Measurements from ENCODE around the gene PYGO2.

The PYGO2 gene

GRCh38 chr1:154955039-154955717, 6.4 kb downstream of the PYGO2 start:
- Histone ChIP-seq H3K9me3 (ENCODE audit: control insufficient read depth, insufficient read depth, low read length) (no peaks in the 10 kb centered on the region), H3K9ac (ENCODE audit: low read depth, low read length) (peak overlapping the region; percentile 64), H3K36me3 (ENCODE audit: insufficient read depth, low read length) (no peaks in the 10 kb centered on the region), H3K4me1 (ENCODE audit: insufficient read depth, low read length) (peaks cover 12% of the 10 kb centered on the region)

GRCh38 chr1:154954541-154954940, 7.0 kb downstream of the PYGO2 start:
- Histone ChIP-seq H3K4me1 (ENCODE audit: insufficient read depth, low read length) (peaks cover 12% of the 10 kb centered on the region), H3K9ac (ENCODE audit: low read depth, low read length) (no peak overlapping the region), H3K36me3 (ENCODE audit: insufficient read depth, low read length) (no peaks in the 10 kb centered on the region), H3K9me3 (ENCODE audit: control insufficient read depth, insufficient read depth, low read length) (no peaks in the 10 kb centered on the region)

DNA sequence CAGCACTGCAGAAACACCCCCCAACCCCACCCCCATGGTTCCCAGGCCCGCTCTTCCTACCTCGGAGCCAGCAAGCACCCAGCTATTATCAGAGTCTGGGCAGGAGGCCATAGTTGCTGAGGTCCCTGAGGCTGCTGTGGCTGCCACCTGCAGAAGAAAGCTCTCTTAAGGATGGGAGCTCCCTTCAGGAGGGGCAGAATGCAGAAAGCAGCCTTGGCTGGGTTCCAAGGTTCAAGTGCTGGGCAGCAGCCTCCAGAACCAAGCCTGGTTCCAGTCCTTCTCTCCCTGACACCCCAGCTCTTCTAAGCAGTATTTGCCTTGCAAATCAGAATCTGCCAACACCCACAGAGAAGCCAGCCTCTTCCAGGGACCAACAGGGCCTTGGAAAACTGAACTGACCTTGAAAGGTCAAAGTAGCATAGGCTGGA, 8.0 kb downstream of the PYGO2 start:
- Histone ChIP-seq H3K4me1 (ENCODE audit: insufficient read depth, low read length) (peaks cover 12% of the 10 kb centered on the region), H3K9ac (ENCODE audit: low read depth, low read length) (no peak overlapping the region), H3K36me3 (ENCODE audit: insufficient read depth, low read length) (no peaks in the 10 kb centered on the region)

DNA sequence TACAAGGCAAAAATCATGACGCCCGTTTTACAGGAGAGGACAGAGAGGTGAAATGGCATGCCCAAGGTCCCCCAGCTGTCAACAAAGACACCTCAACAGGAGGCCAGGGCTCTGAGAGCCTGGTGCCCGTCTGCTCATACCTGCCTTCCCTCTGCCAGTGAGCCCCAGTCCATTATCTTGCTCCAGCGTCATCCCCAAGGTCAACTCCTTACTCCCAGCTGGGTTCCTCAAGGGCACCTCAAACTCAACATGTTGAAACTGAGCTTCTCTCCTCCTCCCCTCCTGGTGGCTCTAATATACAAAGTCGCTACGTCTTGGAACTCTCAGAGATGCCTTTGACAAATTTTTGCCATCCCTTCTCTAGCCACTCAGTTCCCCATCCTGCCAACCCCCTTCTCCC, 8.9 kb downstream of the PYGO2 start:
- peaks cover 12% of the 10 kb centered on the region for H3K4me1 ChIP-seq (ENCODE audit: insufficient read depth, low read length)
- no peaks in the 10 kb centered on the region for H3K9me3 ChIP-seq (ENCODE audit: control insufficient read depth, insufficient read depth, low read length)
- no peak overlapping the region for H3K9ac ChIP-seq (ENCODE audit: low read depth, low read length)
- H3K36me3 ChIP-seq (ENCODE audit: insufficient read depth, low read length): no peaks in the 10 kb centered on the region

More for the DNA sequence above, 8.0 kb downstream of the PYGO2 start:
- no peaks in the 10 kb centered on the region for H3K9me3 ChIP-seq (ENCODE audit: control insufficient read depth, insufficient read depth, low read length)

DNA sequence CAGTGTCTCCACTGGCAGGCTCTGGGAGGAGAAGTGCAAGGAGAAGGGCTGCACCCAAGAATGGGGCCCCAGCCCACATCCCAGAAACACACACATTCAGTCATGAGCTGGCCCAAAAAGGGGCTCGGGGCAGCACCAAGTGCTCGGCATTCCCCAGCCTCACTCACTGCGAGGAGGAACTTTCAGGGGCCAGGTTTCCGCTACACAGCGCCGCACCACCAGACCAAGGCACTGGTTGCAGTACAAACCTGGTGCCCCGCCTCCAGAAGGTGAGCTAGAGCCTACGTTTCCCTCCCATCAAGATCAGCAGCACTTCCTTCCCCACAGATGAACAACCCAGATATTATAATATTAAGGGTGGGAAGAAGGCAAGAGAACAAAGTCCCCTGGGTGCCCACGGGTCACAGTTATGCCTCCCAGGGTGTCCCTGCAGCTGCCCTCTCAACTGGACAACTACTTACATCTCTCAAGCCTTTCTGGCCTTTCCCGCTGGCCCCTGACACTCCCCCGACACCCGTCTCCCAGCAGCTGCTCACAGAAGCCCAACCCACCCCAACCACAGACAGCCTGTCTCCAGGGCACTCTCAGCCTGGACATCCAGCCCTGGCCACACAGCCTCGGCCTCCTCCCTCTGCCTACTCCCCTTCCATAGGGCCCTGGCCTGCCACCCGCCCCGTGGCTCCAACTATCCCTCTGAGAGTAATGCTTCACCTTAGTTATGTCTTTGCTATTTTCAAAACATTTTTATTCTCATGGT, 9.5 kb downstream of the PYGO2 start:
- Histone ChIP-seq H3K36me3 (ENCODE audit: insufficient read depth, low read length) (no peaks in the 10 kb centered on the region), H3K9me3 (ENCODE audit: control insufficient read depth, insufficient read depth, low read length) (no peaks in the 10 kb centered on the region), H3K9ac (ENCODE audit: low read depth, low read length) (no peak overlapping the region), H3K4me1 (ENCODE audit: insufficient read depth, low read length) (peaks cover 9% of the 10 kb centered on the region)

DNA sequence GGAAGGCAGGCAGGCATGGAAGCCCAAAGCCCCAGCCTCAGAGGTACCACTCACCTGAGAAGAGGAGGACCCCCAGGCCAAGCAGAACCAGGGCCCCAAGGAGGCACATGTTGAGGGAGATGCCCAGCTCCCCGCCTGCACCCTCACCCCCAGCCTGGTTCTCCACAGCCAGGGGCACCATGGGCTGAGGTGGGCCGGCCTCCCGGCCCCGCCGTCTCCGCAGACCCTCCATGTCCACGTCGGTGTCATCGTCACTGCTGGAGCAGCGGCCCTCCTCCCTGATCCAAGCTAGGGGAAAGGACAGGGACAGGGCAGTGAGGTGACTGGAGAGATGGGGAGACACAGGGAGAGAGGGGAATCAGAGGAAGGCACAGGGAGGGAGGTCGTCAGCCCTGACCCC, 13.5 kb downstream of the PYGO2 start:
- no peaks in the 10 kb centered on the region for H3K4me1 ChIP-seq (ENCODE audit: insufficient read depth, low read length)
- H3K9ac ChIP-seq (ENCODE audit: low read depth, low read length): no peak overlapping the region
- no peaks in the 10 kb centered on the region for H3K36me3 ChIP-seq (ENCODE audit: insufficient read depth, low read length)
- no peaks in the 10 kb centered on the region for H3K9me3 ChIP-seq (ENCODE audit: control insufficient read depth, insufficient read depth, low read length)

GRCh38 chr1:154945962-154946850, 15.4 kb downstream of the PYGO2 start:
- Histone ChIP-seq H3K36me3 (ENCODE audit: insufficient read depth, low read length) (no peaks in the 10 kb centered on the region), H3K9me3 (ENCODE audit: control insufficient read depth, insufficient read depth, low read length) (no peaks in the 10 kb centered on the region), H3K4me1 (ENCODE audit: insufficient read depth, low read length) (peaks cover 2% of the 10 kb centered on the region; the same call in 1 of the 2 replicates), H3K9ac (ENCODE audit: low read depth, low read length) (no peak overlapping the region)

DNA sequence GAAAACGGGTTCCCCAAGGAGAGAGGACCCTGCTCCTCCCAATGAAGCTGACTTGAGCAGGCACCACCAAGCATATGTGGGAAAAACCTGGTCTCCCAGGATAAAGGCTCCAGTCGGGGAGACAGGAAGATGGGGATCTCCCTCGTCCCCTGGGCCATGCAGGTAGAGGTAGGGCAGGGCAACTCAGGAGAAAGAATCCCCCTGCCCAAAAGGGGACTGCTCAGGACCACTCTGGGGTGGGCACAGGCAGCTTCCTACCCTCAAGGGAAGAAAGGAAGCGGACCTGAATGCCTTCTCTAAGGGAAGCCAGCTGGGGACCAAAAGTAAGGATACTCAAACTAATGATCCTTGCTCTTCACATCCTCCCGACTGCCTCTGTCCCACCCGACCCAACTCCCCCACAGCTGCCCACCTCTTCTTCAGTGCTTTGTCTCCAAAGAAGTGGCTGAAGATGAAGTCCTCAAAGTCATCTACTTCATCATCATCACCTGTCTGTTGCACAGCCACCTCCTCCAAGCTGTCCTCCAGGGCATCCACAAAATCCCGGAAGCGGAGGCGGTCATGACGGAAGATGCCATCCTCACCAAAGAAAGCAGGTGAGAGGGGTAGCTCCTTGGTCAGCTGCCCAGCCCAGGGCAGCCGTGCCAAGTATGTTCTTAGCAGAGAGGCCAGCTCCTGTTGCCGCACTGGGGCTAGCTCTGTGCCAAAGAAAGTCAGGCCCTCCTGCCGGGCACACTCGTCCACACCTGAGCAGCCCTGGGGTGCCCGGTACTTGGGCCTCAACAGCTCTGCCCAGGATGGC, 16.2 kb downstream of the PYGO2 start:
- no peaks in the 10 kb centered on the region for H3K36me3 ChIP-seq (ENCODE audit: insufficient read depth, low read length)
- no peaks in the 10 kb centered on the region for H3K9me3 ChIP-seq (ENCODE audit: control insufficient read depth, insufficient read depth, low read length)
- H3K4me1 ChIP-seq (ENCODE audit: insufficient read depth, low read length): peaks cover 10% of the 10 kb centered on the region
- H3K9ac ChIP-seq (ENCODE audit: low read depth, low read length): no peak overlapping the region

- Histone ChIP-seq H3K4me1 (ENCODE audit: insufficient read depth, low read length) (peaks cover 14% of the 10 kb centered on the region), H3K36me3 (ENCODE audit: insufficient read depth, low read length) (no peaks in the 10 kb centered on the region), H3K9me3 (ENCODE audit: control insufficient read depth, insufficient read depth, low read length) (no peaks in the 10 kb centered on the region), H3K9ac (ENCODE audit: low read depth, low read length) (no peak overlapping the region)
These were observed 17.0 kb downstream of the PYGO2 start for GRCh38 chr1:154944401-154945159.

DNA sequence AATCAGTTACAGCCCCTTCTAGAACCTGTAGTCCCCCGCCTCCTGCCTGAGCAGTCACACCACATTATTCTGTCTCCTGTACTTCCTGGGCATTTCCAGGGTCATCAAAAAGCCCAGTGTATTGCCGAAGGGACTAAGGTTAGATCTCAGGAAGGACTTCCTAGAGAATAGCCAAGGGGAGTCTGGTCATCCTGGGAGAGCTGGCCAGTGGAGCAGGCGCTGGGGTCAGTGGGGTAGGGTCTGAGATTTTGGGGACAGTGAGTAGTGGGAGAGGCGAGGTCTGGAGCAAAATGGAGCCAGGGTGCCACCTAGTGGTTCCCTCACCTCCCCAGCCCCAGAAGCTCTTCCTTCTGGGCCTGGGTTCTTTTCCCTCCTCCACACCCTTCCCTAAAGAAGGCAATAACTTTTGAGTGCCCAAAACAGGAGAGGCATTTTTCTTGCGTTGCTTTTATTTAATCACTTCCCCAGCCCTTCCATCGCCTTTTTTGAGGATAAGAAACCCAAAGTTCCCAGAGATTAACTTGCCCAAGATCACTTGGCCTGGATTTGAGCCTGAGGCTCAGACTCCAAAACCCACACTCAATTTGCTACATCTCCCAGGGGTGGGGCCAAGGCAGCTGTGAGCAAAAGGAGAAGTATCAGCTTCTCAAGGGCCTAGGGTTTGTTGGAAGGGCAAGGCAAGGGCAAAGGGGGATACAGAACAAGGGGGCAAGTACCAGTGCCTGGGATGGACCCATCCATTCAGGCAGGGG, 17.8 kb downstream of the PYGO2 start:
- H3K9ac ChIP-seq (ENCODE audit: low read depth, low read length): no peak overlapping the region
- no peaks in the 10 kb centered on the region for H3K36me3 ChIP-seq (ENCODE audit: insufficient read depth, low read length)
- H3K4me1 ChIP-seq (ENCODE audit: insufficient read depth, low read length): peaks cover 14% of the 10 kb centered on the region
- H3K9me3 ChIP-seq (ENCODE audit: control insufficient read depth, insufficient read depth, low read length): no peaks in the 10 kb centered on the region

DNA sequence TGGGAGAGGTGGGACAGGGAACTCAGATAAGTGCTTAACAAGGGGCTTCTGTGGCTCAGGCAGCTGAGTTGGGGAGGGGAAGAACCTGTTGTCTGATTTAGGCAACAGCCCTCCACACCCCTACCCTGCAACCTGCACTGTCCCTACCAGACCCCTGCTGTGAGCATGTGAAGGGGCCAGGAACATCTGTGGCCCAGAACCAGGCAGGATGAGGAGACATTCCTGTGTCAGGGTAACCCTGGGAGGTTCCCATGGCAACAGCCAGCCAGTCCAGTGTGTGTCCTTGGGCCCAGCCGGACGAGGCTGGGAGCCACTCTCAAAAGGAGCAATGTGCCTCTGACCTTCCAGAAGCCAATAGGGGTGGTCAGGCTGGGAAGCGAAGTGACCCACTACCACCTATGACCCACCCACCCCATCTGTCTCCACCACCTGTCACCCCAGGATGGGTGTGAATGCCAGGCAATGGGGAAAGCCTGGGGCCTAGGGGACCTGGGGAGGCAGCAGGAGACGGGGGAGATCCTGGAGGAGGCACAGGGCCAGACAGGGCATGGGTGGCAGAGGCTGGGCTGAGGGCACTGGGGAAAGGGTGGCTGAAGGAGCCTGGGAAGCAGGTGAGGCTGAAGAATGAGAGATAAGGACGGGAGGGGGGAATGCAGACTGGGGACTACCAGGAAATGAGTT, 20.1 kb downstream of the PYGO2 start:
- Histone ChIP-seq H3K4me1 (ENCODE audit: insufficient read depth, low read length) (peaks cover 14% of the 10 kb centered on the region), H3K9ac (ENCODE audit: low read depth, low read length) (no peak overlapping the region), H3K36me3 (ENCODE audit: insufficient read depth, low read length) (no peaks in the 10 kb centered on the region)

DNA sequence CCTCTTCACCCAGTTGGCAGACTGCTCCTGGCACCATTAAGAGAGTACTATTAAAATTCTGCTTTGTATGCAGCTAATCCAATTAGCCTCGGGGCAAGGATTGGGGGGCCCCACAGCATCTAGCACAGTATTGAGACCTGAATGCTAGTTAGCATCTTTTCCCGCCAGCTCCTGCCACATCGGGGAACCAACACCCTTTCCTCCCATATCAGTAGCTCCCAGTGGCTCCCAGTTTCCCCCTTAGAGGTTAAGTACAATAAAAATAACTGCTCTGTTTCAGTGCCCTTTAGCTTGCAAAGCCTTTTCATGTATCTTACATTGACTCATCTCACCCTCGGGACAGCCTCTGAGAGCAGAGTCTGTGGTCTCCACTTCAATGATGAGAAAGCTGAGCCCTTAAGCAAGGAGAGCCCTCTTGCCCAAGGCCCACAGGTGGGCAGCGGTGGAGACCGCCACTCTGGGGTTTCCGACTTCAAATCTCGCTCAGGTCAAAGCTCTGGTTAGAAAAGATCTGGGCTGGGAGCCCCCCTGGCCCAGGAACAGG, 20.9 kb downstream of the PYGO2 start:
- H3K4me1 ChIP-seq (ENCODE audit: insufficient read depth, low read length): peaks cover 14% of the 10 kb centered on the region
- no peak overlapping the region for H3K9ac ChIP-seq (ENCODE audit: low read depth, low read length)
- H3K9me3 ChIP-seq (ENCODE audit: control insufficient read depth, insufficient read depth, low read length): no peaks in the 10 kb centered on the region
- H3K36me3 ChIP-seq (ENCODE audit: insufficient read depth, low read length): no peaks in the 10 kb centered on the region

More for the DNA sequence above, 20.1 kb downstream of the PYGO2 start:
- H3K9me3 ChIP-seq (ENCODE audit: control insufficient read depth, insufficient read depth, low read length): no peaks in the 10 kb centered on the region

All from ES-I3 (cell line).